GM18517 (cell line): ENCODE measurements around the gene LSAMP.

Experiments used
- ATAC-seq: cut with Tn5 transposase; IDR thresholded peaks from one replicate; pipeline ENCODE4 v1.9.1; 2021; ENCODE audit warnings: mild to moderate bottlenecking, moderate library complexity; ENCODE audit not compliant: unreplicated experiment

Gene LSAMP

DNA sequence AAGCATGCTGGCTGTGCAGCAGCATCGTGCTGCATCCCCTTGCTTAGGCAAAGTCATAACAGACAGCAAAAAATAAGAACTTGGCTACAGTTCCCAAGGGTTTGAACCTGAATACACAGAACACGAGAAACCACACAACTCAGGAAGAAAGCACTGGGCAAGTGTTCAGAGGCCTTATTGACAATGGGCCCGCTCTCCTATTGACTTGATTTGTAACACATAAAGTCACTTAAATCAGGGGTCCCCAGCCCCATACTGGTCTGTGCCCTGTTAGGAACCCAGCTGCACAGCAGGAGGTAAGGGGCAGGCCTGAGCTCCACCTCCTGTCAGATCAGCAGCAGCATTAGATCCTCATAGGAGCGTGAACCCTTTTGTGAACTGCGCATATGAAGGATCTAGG, 145.1 kb downstream of the LSAMP start:
- ATAC-seq: no peak

DNA sequence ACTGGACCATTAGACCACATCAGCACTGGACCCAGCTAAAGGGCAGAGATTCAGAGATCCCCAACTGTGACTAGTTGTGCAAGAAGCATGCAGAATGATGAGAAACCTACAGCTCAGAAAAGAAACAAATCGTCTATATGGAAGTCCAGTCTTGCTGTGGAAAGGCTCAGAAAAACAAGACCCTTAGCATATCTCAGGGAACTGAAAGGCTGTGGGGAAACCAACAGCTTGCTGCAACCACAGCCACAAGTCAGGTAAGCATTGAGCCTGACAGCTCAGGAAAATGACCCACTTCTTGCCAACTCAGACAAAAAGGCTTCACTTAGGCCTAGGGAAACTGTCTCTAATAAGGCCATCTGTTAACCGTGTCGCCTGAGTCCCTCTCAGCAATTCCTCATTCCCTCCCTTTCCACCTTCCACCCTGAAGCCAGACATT, 145.6 kb downstream of the LSAMP start:
- no peak for ATAC-seq

DNA sequence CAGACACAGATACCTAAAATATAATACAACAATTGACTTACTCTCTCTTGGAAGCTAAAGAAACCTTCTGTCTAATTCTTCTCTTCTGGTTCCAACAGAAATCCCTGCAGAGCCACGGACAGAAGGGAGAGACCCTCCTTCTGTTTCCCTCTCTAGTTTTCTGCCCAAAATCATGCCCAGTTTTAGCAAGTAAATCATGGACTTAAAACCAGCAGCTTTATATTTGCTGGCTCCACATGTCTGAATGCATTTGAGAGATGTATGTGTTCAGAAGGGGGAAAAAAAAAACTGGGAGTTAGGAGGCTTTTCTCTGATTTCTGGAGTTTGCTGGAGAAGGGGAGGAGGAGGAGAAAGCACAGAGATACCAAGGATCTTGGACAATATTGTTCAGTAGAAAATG, 147.1 kb downstream of the LSAMP start:
- ATAC-seq: no peak

DNA sequence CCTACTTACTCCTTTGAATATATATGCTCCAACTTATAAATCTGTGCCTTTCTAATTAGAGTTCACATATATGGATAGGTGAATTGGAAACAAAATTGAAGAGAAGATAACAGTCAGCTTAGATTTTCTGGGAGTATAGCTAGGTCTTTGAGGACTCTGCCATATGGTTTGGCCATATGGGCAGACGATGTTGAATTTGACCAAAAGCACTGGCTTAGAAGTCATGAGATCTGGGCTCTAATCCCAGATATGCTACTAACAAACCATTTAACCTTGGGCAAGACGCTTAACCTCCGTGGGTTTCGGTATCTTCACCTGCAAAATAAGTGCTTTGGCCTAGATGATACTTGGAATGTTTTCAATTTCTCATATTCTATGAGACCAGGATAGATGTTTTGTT, 154.1 kb downstream of the LSAMP start:
- ATAC-seq: no peak

DNA sequence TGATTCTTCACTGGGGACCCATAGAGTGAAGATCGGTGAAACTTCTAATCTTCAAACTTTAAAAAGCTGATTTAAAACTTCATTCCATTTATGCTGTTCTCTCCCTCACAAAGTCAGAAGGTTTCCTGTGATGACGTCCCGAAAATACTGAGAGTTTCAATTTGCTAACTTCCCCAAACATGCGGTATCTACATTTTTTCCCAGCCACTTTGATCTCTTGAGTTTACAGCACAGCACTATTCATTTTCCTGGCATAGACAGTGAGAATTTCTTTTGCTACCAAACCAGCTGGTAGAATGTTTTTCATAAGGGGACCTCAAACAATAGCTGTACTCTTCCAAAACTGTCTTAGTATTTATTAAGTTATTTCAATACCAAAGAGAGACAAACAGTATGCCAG, 156.8 kb downstream of the LSAMP start:
- ATAC-seq: no peak

DNA sequence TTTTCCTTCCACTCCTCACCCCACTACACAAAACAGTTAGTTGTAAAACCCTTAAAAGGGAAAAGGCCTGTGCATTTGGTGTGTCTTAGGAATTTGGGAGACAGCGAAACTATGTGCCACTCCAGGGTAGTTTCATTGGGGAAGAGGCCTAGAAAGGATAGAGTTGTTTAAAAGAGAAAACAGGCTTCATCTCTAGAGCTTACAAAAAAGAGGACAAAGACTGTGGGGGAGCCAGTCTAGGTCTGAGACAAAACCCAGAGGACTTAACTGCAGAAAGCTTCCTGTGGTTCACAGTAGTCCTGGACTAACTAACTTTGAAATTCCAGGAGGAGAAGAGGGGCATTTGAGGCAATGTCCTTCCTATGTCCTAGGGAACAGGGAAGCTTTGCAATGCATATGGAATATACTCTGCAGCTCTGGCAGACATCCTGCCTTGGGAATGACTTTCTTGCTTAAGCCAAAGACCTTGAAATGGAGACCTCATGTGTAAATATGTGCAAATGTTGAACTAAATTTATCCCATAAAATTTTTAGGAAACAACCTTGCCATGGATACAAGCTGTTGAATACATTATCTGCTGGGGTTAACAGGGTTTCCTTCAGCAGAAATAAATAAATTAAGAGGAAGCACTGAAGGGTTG, 159.4 kb downstream of the LSAMP start:
- ATAC-seq: no peak

DNA sequence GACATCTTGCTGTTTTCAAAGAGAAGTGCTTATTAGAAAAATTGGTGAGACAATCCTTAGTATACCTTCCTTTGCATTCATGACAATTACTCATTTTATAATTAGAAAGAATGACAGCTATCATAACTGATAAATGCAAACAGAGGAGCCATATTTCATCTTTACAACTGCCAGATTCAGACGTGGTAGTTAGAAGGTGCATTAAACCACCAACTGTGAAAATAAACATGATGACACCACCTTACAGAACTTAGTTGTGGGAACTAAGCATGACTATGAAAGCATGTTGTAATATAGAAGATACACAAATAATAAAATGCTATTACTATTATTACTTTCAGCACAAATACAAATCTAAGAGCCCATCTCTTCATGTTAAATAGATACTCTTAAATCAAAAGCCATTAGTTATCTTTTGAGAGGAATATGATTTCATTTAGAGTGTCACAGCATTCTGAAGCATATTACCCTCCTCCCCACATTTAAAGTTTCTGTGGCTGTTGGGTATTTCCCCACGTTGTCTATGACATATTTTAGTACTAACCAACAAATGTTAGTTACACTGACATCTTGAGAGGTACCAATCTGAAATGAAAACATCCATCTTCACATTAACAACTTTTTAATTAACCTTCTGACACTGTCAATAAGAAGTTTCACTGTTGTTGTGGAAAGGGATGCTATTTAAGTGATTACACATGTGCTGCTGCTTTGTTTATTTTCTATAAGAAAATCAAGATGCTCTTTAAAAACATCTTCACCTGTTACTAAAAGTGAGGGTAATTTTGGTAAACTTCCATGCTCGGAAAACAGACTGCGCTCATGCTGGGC, 163.8 kb downstream of the LSAMP start:
- no peak for ATAC-seq

DNA sequence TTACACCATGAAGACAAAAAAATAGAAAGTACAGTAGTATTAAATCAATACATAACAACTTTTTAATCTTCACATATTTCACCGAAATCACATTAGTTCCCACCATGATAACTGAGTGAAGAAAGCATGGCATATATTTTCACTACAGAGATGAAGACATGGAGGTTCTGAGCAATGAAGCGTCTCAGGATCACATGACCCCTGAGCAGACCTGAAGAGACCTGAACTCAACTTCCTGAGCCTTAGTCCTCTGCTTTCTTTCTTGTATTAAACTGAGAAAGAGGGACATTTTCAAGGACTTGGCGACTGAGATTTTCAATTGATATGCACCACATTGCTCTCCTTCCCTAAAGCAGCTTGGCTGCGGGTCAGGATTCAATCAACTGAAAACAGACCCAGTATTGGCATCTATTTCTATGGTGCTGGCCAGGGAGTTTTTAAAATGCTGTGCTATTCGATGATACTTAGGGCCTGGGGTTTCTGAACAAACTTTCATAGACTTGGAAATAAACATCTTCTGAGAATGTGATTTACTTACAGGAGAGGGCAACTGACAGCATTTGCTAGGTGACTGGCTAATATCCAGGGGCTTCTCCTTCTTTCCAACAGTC, 165.1 kb downstream of the LSAMP start:
- no peak for ATAC-seq

DNA sequence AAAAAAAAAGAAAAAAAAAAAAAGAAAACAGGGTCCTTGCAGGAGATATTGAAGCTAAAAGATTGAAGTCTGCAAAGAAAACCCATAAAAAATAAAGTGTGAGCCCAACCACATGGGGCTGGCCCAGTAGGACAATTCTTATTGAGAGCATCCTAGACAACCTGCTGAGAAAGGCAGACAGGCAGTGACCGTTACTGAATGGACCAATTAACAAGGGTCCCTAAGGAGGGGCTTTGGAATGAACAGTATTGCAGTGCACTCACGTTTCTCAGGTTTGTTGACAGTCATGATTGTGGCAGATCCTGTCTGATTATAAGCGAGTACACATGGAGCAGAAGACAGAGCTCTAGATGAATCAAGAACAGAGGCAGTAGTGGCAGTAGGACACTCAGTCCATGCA, 168.6 kb downstream of the LSAMP start:
- ATAC-seq: no peak

DNA sequence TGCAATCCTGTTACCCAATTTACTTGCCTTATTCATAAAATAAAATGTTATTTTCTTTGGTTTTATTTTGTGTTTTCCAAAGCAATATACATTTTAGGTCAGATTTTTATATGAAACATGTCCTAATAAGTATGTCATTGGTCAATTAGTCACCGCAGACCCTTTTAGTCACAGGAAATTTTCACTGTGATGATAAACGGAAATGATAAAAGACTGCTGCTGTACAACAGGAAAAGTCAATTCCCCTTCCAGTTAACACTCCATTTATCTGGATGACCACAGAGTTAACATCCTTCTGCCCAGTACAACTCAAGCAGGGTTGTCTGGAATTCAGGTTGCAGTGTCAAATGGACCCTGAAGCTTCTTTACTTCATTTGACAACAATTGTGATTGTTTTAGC, 175.2 kb downstream of the LSAMP start:
- no peak for ATAC-seq

DNA sequence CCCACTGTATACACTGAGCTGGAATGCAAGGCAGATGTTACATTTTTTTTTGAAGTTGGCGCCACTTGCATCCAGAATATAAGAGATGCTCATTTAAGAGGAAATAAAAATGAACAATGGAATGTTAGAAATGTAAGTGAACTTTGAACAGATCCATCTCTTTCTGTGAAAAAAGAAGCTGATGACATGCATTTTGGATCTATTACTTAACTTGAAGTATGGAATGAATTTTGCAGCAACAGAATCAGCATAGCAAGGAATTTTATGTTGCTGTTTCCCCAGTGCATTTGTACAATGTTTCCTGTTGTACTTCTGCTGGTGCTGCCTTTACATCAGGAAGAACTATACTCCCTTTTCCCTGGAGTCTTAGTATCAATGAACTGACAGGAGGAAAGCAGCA, 178.2 kb downstream of the LSAMP start:
- no peak for ATAC-seq

DNA sequence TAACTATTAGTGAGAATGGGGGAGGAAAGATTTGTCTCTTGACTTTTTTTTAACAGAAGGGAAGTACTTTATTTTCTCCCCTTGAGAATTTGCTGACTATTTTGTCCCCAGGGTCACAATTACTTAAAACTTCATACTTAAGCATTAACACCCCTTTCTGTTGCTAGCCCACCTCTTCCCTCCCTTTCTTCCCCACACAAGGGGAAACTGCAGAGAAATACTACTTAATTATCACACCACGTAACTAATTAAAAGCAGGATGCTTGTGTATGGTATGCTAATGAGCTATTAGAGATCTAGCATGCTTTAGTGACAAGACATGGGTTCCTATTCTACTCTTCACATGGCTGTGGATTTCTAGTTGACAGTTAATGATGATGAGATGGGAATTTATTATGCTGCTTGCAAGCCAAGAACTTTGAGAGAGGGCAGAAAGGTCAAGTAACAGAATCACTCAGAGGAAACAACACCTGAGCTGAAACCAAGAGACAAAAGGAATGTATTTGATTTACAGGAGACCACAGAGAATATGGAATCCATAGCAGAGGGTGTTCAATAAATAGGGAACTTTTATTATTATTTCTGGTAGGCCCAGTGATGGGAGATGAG, 179.2 kb downstream of the LSAMP start:
- ATAC-seq: no peak

DNA sequence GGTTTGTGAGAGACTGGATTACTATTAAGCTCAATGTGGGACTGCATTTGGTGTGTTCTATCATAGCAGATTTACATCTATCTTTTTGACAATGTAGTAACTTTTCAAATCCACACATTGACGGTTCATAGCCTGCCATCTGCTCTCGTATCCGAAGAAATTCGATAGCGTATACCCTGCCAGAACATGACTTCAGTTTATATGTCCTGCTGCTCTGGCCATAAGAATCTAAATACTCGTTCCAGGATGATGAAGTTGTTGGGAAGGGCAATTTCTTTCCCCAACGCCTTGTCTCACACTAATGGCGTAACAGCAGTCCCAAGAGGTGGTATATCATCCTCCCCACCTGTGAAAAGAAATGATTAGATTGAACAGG, 180.0 kb downstream of the LSAMP start:
- no peak for ATAC-seq

DNA sequence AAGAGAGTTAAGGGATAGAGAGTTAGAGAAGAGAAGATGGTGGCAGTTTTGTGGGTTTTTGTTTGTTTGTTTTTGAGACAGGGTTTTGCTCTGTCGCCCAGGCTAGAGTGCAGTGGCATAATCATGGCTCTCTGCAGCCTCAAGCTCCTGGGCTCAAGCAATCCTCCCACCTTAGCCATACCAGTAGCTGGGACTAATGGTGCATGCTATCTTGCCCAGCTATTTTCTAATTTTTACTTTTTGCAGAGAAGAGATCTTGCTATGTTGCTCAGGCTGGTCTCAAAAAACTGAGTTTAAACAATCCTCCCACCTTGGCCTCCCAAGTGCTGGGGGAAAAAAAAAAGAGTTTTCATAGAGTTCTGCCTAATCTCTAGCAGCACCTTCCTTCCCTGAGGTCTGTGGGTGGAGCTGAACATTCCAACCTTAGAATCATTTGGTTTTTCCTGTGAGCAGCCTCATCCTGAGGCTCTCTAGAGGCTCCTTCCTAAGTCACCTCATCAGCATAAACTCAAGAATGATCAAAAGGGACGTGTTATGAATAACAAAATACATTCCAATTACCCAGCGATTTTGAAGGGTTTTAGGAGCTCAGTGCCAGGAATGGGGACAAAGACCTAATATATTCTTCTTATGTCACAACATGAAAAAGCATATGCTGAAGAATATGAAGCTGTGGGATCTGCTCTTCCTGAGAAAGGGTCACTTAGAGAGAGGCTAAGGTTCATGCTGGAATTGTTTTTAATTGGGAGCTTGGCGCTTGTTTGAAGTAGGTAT, 180.6 kb downstream of the LSAMP start:
- no peak for ATAC-seq

DNA sequence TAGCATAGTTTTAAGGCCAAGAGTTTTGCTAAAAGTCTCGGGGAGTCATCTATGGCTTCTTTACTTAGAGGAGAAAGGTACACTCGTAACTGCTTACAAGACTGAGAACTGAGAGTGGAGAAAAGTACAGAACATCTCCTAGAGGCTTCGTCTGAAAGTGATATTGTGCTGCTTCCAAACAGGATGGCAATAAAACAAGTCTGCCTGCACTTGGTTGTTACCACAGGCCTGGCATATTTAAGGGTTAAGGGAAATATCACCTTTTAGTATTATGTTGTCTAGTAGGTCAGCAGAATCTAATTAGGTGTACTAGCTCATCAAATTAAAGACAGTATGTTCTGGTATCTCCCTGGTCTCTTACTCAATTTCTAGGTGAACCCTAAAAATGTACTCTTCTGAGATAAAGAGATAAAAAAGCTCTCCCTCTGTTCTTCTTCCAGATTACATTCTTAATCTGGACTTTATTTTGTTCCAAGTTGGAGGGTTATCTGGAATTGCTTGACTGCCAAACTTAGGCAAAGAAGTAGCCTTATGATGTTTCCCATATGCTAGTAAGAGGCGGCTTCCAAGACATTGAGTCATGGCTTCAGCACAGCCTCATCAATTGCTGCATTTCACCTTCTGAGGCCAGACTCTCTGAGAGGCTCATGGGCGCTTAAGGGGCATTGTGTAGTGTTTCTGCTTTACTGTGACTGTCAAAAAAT, 181.3 kb downstream of the LSAMP start:
- ATAC-seq: no peak

DNA sequence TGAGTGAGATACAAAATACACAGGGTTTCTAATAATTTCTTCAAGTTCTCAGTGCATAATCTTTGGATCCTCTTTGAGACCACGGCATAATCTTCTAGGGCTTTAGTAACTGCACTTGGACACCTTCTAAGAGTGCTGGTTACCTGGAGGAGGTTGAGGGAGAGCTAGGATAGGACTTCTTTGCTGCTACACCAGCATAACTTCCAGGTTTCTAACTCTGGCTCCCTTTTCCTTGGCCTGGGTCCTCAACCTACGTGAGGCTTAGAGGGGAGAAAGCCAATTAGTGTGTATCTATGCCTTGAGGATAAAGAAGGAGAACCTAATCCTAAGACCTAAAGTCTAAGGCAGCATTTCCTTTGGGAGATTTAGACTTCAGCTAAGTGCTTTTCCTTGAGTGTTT, 184.8 kb downstream of the LSAMP start:
- no peak for ATAC-seq

DNA sequence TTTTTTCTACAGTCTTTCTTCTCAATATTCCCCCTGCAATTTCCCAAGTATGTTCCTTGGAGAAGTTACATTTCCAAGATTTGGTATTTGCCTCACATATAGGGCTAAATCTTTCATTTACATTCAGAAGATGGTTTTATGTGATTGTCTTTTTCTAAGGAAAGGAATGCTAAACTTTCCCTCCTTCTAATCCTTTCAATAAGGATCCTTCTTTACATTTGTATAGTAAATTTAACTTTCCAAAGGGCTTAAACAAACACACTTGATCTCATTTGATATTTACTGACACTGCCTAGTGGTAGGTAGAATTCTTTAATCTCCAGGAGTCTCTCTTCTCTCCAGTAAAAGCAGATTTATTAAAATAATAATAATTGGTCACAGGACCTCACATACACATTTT, 185.3 kb downstream of the LSAMP start:
- ATAC-seq: no peak

DNA sequence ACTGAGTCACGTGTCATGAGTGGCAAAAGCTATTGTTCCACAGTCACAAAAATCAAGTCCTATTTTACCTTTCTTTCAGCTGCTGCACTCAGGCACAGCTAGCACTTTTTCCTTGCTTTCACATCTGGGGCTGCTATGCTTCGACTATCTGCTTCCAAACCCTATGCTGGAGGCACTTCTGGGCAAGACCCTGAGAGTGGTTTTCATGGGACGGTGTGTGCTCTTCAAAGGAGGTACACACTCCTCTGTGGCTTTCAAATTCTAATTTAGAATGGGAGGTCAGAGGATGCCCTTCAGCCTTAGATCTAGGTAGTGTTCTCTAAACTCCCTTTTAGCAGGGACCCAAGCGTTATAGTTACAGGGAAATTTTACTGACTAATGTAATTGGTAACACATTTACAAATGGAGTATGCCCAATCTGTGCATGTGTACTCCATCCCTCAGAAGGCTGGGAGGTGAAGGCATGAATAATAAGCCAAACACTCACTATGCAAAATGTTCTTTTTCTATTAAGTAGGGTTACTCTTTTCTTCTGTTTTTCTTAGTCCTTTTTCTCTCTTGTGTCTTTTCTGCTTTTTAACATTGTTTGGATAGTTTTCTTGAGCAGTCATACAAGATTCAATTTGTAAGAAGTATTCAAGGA, 188.3 kb downstream of the LSAMP start:
- no peak for ATAC-seq

DNA sequence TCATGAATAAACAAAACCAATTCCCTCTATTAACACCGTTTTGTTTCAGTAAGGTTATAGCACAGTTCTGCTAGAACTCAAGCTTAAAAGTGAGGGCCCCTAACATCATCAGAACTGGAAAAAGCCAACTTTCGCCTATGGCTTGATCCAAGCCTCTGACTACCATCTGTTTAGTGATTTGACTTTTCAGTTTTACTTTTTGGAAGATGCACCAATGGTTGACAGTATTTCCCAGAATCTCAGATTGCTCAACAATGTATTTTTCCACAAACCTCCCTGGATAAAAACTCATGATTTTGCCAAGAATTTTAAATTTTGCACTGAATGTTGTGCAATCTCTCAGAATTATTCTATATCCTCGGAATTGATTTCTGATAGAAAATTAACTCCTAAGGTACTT, 190.7 kb downstream of the LSAMP start:
- no peak for ATAC-seq

DNA sequence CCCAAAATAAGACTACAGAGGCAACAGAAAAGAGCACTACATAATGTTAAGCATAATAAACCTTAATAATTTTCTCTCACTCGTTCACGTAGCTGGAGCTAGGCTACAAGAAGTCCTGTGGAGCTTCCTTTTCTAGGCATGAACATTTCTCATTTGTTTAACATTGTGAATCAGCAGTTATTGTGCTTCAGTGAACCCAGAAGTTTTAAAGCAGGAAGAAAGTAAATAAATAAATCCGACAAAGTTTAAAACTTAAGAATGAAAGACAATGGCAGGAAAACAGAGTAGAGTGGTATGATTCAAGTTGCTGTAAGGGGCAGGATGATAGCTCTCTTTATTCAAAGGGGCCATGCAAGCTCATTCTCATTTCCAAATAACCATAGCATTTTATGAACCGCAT, 191.8 kb downstream of the LSAMP start:
- no peak for ATAC-seq
